Measurements from ENCODE around the gene VWA5B2.
A peak's percentile ranks its signal among the peaks of the same experiment; 100 is the strongest.

VWA5B2 gene

GRCh38 chr3:184282941-184283340 is 53.6 kb downstream of the VWA5B2 start:
- DNase-seq = no peak

GRCh38 chr3:184283681-184284080 is 54.3 kb downstream of the VWA5B2 start:
- DNase-seq = no peak

DNA sequence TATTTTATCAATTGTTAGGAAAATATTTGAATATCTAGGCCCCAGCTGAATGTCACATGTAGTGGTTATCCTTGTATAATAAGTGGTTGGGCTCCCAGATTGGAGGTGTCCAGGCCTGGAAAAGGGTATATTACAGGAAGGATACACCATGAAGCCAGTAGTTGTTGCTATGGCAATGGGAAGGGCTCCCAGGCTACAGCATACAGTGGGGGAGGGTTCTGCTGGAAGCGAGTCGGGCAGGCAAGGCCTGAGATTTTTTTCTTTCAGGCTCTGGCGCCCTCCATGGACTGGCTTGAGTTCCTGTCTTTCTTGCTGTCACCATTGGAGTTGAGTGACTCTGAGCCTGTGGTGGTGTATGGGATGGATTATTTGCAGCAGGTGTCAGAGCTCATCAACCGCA is 55.3 kb downstream of the VWA5B2 start:
- peak; percentile 9 to 39 for DNase-seq

- peak; percentile 36 to 37 for DNase-seq
Observed at GRCh38 chr3:184289426-184289938, 60.1 kb downstream of the VWA5B2 start.

DNA sequence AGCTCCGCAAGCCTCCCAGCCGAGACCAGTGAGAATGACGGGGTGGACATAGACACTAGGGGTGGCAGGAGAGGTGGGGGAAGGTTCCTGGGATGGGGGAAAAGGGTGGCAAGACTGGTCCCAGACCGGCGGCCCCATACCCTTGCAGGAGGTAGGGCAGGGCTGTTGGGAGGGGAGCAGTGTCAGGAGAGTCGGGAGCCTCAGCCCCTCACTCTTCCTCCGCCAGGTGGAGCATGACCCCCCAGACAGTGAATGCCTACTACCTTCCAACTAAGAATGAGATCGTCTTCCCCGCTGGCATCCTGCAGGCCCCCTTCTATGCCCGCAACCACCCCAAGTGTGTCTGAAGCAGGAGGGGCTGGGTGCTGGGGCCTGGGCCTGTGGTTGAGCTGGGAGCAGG is 60.9 kb downstream of the VWA5B2 start:
- no peak for DNase-seq

DNA sequence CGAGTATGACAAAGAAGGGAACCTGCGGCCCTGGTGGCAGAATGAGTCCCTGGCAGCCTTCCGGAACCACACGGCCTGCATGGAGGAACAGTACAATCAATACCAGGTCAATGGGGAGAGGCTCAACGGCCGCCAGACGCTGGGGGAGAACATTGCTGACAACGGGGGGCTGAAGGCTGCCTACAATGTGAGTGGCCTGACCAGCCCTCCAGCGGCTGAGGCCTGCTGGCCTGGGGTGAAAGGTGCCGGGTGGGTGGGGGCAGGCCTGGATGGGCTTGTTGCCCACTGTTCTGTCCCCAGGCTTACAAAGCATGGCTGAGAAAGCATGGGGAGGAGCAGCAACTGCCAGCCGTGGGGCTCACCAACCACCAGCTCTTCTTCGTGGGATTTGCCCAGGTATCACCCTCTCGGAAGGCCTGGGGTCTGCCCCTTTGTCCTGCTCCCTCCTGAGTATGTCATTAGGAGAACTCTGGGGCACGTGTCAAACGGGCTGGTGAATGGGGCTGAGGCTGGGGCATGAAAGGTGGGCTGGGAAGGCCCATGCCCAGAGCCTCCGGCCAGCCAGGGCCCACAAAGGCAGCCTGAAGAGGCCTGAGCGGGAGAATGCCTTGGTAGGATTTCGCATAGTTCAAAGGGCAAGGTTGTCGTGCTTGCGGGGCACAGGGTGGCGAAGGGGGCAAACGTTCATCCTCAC is 61.8 kb downstream of the VWA5B2 start:
- no peak for DNase-seq

All from inflammatory macrophage (primary cell).